GM19324 (cell line): Measurements from ENCODE around the gene NRROS.

Experiments
- ATAC-seq: cut with Tn5 transposase; IDR thresholded peaks from one replicate; pipeline ENCODE4 v1.9.1; 2021; ENCODE audit warnings: mild to moderate bottlenecking, moderate library complexity; ENCODE audit not compliant: unreplicated experiment, low FRiP score

Gene NRROS

DNA sequence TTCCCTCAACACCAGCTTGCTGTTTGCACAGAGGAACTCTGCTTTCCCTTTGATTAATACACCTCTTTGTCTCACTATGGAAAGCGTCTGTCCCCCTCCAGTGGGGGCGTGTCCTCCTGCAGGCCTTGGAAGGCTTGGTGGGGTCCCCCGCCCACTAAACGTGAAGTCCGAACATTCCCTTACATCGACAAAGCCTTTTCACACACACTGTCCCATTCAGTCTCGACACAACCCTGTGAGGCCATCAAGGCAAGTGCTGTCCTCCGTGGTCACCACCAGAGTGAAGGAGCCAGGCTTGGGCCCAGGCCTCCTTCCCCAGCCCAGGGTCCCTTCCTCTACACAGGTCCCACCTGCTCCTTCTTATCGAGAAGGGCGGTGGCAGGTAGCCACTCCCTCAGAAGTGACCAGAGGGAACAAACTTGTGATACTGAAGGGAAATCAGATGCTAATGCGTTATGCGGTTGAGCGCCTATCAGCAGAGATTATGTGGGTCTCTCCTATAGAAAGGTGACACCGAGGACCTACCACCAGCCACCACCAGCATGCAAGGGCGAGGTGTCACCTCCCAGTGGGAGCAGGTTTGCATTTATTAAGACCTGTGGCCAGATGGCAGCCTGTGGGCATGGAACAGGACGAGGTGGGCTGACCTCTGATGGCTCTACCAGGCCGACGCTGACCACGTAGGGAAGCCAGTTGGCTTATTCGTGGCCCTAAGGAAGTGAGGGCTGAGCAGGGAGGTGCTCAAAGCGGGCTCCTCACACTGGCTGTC is 6.6 kb downstream of the NRROS start:
- no peak for ATAC-seq

DNA sequence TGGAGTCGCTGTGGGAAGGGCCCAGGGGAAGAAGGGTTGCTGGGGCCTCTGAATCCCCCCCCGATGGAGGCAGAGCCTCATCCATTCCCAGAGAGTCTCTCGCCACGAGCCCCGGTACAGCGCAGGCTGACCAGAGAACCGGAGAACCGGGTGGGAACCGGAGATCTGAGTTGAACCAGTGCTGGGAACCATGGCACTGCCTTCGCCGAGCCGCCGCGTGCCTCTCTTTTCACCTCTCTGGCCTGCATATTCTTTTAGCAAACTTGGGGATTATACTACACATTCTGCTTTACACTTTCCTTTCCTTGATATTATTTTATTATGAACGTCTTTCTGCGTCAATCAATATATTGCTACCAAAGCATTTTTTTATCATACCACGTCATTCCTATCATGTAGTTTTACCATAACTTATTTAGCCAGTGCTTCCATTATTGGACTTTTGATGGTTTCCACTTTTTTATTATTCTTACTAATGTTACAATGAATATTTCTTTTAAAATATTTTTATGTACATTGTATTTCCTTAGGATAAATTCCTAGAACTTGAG is 7.2 kb downstream of the NRROS start:
- ATAC-seq = no peak

DNA sequence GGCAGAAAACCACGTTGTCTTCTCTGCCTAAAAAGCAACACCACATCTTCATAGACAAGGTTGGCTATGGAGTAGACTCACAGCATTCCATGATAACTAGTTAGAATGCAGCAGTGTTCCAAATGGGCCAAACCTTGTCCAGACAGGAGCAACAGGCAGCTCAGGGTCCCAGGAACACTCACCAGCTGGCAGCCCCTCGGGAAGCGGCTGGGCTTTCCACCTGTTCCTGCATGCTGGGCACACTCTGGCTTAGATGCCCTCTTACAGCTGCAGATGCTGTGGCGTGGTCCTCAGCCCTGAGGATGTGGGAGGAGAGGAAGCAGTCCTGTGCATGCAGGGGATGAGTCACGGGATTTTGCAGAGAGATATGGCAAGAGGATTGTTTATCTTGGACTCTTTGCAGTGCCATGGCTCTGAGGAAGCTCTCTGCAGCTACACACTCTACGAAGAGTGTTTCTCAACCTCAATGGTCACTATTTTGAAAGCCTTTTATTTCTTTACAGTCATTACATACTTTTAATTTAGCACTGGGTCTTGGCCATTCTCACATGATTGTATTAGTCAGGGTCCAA is 11.3 kb downstream of the NRROS start:
- no peak for ATAC-seq

DNA sequence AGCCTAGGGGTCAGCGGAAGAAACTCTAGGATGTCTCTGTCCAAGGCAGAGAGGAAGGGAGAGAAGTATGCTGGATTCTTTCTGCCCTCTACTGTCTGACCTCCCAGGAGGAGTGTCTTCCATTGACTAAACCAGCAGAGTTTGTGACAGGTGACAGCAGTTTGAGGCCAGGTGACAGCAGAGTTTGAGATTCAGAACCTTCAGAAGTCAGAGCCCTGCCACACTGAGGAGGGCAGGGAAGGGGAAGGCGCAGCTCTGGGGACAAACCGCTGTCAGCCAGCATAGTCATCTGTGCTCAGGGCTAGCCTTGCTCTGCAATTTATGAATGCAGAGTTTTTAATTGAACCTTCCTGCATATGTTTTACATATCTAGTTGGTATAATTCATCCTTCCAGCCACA is 12.3 kb downstream of the NRROS start:
- no peak for ATAC-seq

DNA sequence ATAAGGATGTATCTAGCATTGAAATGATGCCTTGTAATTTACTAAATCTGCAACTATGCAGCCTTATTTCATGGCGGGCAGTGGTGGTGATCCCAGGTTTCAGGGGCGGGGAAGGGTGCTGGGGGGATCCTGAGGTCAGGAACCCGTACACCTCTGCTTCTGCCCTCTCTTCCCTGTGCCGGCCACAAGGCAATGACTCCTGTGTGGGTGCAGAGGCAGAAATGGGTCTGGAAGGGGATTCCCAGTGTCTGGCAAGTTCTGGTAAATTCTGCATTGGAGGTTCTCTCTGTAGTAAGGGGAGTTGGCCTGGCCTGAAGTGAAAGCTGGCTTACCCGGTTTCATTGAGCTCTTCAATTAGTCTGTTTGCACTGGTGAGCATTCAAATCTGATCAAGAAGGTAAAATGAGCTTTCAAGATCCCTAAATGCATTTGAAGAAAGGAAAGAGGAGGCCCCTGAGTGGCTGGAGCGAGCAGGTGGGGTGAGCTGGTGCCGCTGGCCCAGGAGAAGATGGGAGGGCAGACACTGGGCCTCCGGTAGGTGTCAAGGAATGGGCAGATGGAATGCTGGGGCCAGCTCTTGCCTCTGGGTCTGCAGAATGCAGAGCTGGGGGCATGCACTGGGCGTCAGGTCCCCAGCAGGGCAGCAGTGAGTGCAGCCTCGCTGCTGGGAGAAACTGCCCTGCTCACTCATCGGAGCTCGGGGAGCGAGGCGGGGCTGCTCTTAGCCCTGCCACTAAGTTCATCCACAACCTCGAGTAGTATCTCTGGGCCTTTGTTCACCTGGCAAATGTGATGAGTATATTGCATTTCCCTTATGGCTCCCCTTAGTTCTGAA is 13.7 kb downstream of the NRROS start:
- no peak for ATAC-seq

DNA sequence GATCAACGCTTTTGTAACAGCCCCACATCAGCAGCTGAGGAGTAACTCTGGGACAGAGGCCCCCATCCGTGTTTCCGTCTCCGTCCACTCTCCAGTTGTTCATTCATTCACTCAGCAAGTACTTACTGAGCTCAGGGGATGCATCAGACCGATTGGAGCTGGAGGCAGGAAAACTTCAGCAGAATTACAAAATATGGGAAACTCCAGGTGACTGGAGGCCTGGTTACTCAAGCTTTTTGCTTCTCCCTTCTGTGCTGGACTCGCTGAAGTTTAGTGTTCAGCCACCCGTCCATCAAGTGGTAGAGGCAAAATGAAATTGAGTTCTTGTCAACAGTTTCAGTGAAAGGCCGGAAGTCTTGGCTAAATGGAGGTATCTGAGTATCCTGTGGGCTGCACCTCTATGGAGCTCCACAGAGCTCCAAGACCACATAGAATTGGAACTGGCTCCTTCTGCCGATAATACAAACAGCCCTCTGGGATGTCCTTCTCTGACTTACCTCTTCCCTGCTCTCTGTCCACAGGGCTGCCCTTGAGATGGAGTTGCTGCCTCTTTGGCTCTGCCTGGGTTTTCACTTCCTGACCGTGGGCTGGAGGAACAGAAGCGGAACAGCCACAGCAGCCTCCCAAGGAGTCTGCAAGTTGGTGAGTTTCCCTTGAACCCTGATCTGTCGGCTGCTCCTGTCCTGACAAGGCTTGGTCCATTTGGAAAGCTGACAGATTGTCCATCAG is 14.7 kb downstream of the NRROS start:
- ATAC-seq = no peak

DNA sequence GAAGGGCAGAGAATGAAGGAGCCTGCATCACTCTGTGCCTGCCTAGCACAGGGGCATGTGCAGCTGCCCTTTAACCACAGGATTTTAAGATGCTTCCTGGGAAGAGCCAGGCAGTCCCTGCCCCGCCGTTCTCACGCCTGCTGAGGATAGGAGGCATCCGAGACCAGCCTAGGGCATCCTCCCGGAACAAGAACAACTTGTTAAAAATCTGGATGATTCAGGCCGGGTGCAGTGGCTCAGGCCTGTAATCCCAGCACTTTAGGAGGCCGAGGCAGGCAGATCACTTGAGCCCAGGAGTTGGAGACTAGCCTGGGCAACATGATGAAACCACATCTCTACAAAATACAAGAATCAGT is 15.2 kb downstream of the NRROS start:
- ATAC-seq = no peak

DNA sequence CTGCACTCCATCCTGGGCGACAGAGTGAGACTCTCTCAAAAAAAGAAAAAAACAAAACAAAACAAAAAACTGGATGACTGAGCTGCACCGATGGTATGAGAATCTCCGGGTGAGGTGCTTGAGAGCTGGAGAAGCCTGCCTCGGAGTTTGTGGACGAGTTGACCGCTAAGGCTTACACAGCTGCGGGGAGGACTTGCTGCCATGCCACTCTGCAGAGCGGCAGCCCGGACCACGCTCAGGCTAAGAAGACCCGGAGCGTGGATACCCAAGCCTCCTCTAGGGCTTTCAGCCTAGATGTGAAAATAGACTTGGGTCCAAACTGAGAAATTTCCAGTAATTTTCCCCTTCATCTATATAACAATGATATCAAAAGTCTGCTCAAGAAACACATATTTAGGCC is 16.0 kb downstream of the NRROS start:
- ATAC-seq = no peak

DNA sequence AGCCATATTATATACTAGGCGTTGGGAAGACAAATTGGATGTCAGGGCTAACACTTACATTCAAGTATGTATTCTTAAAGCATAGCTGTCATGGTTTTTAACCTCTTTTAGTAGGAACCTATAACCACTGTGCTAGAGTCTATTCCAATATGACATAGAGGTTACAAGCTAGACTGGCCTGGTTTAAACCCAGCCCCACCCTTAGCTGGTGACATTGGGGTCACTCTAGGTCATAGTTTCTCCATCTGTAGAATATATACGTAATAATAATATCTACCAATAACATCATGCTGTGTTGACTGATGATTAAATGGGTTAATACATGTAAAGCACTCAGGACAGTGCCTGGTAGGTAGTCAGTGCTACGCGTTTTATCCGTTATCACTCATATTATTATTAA is 16.7 kb downstream of the NRROS start:
- no peak for ATAC-seq

DNA sequence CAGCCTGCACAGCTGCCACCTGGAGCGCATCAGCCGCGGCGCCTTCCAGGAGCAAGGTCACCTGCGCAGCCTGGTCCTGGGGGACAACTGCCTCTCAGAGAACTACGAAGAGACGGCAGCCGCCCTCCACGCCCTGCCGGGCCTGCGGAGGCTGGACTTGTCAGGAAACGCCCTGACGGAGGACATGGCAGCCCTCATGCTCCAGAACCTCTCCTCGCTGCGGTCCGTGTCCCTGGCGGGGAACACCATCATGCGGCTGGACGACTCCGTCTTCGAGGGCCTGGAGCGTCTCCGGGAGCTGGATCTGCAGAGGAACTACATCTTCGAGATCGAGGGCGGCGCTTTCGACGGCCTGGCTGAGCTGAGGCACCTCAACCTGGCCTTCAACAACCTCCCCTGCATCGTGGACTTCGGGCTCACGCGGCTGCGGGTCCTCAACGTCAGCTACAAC is 20.4 kb downstream of the NRROS start:
- ATAC-seq = no peak

DNA sequence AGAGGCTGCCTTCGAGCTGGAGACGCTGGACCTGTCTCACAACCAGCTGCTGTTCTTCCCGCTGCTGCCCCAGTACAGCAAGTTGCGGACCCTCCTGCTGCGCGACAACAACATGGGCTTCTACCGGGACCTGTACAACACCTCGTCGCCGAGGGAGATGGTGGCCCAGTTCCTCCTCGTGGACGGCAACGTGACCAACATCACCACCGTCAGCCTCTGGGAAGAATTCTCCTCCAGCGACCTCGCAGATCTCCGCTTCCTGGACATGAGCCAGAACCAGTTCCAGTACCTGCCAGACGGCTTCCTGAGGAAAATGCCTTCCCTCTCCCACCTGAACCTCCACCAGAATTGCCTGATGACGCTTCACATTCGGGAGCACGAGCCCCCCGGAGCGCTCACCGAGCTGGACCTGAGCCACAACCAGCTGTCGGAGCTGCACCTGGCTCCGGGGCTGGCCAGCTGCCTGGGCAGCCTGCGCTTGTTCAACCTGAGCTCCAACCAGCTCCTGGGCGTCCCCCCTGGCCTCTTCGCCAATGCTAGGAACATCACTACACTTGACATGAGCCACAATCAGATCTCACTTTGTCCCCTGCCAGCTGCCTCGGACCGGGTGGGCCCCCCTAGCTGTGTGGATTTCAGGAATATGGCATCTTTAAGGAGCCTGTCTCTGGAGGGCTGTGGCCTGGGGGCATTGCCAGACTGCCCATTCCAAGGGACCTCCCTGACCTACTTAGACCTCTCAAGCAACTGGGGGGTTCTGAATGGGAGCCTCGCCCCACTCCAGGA is 21.1 kb downstream of the NRROS start:
- ATAC-seq = no peak

DNA sequence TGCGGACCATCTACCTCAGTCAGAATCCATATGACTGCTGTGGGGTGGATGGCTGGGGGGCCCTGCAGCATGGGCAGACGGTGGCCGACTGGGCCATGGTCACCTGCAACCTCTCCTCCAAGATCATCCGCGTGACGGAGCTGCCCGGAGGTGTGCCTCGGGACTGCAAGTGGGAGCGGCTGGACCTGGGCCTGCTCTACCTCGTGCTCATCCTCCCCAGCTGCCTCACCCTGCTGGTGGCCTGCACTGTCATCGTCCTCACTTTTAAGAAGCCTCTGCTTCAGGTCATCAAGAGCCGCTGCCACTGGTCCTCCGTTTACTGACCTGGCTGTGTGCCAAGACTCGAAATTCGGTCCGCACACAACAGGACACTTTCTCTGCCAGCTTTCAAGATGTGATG is 21.9 kb downstream of the NRROS start:
- no peak for ATAC-seq

DNA sequence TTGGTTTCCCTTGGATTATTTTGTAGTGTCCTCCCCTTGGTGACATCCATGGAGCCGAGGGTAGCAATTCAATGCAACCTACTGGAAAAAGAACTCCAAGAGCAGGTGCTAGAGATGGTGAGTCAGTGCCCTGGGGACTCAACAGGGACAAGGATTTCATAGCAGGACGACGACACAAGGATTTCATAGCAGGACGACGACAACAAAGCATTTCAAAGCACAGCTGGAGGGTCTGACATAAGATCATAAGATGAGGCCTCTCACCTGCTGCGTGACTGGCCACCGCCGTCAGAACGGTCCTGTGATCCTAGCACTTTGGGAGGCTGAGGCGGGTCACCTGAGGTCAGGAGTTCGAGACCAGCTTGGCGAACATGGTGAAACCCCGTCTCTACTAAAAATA is 22.5 kb downstream of the NRROS start:
- no peak for ATAC-seq

DNA sequence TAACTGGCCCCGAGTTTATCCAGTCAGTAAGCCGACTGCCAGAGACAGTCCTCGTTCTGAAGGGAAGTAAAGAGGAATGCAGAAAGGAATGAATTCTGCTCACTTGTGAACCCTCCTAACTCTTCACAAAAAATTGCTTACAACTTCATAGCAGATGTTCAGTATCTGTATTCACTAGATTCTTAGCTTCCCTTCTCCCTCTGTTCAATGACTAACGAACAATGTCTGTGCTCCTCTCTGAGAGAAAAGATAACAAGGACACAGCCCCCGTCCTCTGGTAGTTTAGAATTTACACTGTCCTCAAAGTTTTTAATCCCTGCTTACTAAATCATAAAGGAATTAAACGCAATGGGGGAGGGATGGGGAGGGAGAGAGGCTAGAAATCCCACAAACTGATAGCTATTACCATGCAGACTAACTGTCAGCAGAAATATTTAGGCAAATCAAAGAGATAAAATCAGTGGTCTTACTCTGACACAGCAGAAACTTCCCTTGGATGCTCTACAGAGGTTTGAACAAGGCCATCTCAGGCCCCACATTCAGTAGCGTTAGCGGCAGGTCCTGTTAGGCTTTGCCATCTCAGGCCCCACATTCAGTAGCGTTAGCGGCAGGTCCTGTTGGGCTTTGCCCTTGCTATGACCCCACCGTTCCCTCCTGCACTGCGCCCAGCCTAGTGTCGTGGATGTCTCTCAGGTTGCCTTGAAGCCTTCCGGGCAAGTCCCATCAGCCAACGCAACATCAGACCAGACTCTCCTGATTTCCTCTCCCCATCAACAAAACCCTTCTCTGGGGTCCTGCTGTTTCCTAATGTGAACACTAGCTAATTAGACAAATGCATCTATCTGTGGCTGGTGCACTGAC is 23.4 kb downstream of the NRROS start:
- no peak for ATAC-seq

DNA sequence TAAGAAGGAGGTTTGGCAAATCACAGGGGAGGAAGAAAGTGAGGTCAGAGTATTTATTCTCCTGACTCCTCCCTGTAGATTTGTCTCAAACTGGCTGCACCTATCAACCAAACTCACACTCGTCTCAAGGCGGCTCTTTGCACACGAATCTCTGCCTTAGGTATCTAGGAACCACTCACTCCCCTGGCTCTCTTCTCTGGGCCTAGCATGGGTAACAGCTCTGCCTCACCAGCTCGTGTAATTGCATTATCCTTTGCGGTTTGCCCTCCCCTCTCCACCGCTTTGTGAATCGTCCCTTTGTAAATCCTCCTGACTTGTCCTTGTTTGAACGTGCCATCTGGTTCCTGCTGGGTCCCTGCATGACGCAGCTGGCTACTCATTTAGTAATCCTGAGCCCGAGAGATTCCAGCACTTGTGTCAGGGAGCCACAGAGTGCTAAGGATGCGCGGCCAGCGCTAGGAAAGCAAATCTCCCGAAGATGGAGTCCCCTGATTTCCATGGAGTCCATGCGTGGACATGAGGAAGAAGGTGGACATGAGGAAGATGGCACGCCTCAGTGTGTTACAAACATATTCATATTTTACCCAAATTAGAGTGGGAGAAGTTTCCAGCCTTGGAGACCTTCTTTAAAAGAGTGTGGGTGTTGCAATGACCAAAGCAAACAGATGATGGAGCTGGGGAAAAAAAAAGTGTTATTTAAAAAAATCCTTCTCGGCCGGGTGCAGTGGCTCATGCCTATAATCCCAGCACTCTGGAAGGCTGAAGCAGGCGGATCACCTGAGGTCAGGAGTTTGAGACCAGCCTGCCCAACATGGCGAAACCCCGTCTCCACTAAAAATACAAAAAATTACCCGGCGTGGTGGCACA is 26.7 kb downstream of the NRROS start:
- ATAC-seq = no peak

DNA sequence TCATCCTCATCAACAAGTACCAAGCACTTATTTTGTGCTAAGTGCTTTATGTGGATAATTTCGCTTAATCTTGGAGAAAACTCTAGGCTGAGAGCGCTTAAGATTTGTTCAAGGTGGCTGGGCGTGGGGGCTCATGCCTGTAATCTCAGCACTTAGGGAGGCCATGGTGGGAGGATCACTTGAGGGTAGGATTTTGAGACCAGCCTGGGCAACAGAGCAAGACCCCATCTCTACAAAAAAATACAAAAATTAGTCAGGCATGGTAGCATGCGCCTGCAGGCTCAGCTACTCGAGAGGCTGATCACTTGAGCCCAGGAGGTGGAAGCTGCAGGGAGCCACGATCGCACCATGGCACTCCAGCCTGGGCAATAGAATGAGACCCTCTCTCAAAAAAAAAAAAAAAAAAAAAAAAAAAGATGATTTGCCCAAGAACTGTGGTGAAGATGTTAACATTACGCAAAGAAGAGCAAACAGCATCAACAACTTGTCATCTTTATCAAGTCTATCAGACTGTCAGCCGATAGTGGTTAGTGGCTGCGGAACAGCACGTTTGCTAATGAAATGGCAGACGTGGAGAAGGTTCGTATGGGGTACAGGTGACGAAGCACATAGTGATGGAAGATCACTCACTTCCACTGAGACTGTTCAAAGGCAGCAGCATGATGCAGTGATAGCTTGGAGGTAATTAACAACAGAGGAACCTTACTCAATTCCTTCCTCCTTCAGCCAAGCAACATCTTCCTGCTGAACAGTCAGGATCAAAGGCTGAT is 27.7 kb downstream of the NRROS start:
- ATAC-seq = no peak

DNA sequence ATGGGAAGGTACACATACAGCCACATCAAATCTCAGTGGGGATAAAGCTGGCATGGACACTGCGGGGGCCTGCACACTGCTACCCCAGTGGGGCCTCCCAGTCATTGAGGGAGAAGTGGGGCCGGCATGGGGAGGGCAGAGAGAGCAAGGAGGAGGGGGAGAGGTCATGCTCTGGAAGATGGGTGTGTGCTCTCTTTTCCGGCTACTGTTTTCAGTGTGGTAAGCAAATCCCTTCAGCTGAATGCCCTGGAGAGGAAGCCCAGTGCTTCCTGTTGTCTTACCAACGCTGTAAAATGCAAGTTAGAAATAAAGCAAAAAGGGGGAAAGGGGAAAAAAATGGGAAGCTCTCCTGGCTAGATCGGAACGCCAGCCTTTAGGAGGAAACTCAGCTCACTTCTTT is 30.8 kb downstream of the NRROS start:
- ATAC-seq = no peak
